GM12874 (cell line): ENCODE data around the gene MICB.

Experiments used
- TF ChIP-seq, protein P1 (sequence below): IDR thresholded peaks from 2 replicates; pipeline ENCODE4 v1.5.1; 2011; ENCODE audit warnings: low read depth, mild to moderate bottlenecking, control low read depth, low read length, moderate library complexity; ENCODE audit not compliant: insufficient read depth

The MICB gene

DNA sequence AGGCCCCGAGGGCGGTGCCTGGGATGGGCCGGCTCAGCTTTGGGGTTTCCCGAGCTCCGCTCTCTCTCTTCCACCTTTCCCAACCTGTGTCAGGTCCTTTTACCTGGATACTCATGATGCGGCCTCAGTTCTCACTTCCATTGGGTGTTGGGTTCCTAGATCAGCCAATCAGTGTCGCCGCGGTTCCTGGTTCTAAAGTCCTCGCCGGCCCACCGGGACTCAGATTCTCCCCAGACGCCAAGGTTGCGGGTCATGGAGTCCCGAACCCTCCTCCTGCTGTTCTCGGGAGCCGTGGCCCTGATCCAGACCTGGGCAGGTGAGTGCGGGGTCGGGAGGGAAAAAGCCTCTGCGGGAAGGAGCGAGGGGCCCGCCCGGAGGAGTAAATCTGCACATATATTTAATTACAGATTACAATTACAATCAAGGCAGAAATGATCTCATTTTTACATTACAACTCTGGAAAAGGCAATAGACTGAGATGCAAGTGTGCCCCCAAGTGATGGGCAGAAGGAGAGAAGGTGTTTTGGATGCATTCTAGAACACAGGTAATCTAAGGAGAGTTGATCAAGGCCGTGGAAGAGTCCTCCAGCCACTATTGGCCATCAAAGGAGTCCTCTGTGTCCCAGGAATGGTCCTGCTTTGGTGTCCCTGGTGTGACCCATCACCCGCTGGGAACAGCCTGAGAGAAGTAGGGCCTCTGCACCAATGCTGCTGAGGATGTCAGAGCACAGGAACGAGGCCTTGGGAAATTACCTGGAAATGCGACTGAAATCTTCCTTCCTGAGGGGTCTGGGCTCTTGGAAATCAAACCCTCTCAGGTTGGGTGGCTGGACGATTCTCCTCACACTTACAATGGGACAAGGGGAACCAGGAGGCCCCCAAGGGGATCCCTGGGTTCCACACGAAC is 34.7 kb upstream of the MICB start:
- TF ChIP-seq, protein P1, sequence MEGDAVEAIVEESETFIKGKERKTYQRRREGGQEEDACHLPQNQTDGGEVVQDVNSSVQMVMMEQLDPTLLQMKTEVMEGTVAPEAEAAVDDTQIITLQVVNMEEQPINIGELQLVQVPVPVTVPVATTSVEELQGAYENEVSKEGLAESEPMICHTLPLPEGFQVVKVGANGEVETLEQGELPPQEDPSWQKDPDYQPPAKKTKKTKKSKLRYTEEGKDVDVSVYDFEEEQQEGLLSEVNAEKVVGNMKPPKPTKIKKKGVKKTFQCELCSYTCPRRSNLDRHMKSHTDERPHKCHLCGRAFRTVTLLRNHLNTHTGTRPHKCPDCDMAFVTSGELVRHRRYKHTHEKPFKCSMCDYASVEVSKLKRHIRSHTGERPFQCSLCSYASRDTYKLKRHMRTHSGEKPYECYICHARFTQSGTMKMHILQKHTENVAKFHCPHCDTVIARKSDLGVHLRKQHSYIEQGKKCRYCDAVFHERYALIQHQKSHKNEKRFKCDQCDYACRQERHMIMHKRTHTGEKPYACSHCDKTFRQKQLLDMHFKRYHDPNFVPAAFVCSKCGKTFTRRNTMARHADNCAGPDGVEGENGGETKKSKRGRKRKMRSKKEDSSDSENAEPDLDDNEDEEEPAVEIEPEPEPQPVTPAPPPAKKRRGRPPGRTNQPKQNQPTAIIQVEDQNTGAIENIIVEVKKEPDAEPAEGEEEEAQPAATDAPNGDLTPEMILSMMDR, result no peak

DNA sequence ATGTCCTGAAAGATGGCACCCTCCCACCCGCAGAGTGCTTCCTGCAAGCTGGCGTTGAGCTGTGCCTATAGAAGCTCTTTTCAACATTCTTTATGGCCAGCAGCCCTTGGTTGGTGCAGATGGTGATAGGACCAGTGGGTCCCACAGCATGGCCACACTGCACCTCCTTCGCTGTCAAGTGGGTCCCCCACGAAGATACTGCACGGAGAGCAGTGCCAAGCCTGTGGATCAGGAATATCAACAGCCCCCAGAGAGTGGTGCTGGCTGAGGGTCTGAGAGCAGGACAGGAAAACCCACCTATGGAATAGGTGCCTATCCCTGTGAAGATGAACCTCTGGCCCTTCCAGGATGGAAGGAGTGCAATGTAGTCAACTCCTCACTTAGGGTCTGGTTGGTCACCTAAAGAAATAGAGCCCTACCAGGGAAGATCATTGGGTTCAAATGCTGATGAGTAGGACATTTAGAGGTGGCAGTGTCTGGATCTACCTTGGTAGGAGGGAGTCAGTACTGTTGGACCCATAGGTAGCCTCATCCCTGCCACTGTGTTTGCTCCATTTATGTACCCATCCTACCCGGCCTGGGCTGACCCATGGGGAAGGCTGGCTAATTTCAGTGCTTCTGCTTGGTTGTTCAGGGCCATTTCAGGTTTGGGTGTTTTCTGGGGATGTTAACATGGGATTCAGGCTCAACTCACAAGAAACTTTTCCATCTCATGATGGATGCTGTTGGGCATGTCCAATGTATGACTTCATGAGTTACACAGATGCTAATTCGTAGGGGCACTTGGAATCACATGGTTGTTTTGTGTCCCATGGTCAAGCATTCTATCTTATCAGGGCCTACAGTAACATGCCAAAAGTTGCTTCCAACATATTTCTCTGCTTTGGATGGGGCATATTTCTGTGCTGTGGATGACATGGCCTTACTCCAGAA is 33.4 kb upstream of the MICB start:
- TF ChIP-seq, protein P1, result no peak

- TF ChIP-seq, protein P1, result no peak
These were observed 32.8 kb upstream of the MICB start for GRCh38 chr6:31465185-31465536.

GRCh38 chr6:31465718-31466117 is 32.2 kb upstream of the MICB start:
- TF ChIP-seq, protein P1, result no peak

DNA sequence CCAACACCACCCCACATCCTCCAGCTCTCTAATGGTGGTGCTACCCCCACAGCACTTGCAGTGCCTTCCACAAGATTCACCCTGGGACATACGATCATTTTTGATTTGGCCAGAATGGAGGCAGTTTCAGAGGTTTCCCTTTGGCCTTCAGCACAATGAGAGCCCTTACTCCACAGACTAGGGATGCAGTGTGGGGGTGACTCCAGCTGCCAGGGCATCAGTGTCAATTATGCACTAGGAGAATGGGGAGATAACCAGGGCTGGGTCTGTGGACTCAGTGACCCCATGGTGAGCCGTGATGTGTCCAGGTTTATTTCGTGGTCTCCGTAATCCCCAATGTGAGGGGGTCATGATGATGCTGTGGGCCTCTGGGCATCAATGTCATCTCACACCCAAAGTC is 31.5 kb upstream of the MICB start:
- TF ChIP-seq, protein P1, result no peak

GRCh38 chr6:31467151-31467550 is 30.8 kb upstream of the MICB start:
- TF ChIP-seq, protein P1, result no peak

DNA sequence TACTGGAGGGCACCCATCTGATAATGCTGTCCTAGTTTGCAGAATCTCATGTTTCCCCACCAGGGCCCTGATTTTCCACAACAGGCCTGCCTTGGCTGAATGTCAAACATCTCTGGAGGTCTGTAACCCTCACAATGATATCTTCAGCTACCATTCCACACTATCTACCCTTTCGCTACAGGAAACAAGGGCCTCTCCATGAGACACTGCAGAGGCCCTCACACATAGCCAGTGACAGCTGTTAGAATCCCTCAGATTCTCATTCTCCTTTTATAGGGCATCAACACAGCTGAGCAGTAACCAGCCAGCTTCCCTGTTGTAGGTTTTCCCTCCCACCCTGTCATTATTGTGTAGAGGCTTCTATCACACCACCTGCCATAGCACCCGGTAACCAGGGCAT is 29.6 kb upstream of the MICB start:
- TF ChIP-seq, protein P1, result no peak
